ENCODE results near the gene DHH. TPM values are rescaled to one million over a fixed set of nuclear protein-coding genes. Genes with fewer than 3 reads are reported as not detected.
"Not testable (repeated sequence)": the region's sequence is repeated elsewhere in the genome, so short reads cannot be mapped to it uniquely, and the experiment has no call there.

DHH gene
- total RNA-seq, 3 donors from 2014 or later, result 0.26 to 0.54 (median 0.46) TPM

GRCh38 chr12:49070971-49071370 is 23.6 kb downstream of the DHH start:
- DNase-seq (no peak), ATAC-seq (no peak)
- no peak for TF ChIP-seq CTCF (IDR thresholded peaks at IDR 0.05)
- intact Hi-C loops (cut with DNase I, micrococcal nuclease), result no loop called here
- no peaks in the 10 kb centered on the region for H3K9me3 ChIP-seq
- no peaks in the 10 kb centered on the region for H3K36me3 ChIP-seq (ENCODE audit: low read depth)
- no peak overlapping the region for H3K4me3 ChIP-seq
- H3K4me1 ChIP-seq (ENCODE audit: low read depth), result peaks cover 7% of the 10 kb centered on the region

- H3K4me3 ChIP-seq, result peak within 1 kb of the TSS; percentile 39
- H3K36me3 ChIP-seq (ENCODE audit: low read depth), result no peaks in the 10 kb centered on the region
- H3K4me1 ChIP-seq (ENCODE audit: low read depth), result peaks cover 7% of the 10 kb centered on the region
- no peak for TF ChIP-seq CTCF (IDR thresholded peaks at IDR 0.05)
- intact Hi-C loops (cut with DNase I, micrococcal nuclease), result loop anchor here in 1 of 2 donors (10.0 kb wide), 2 partner anchors 45 to 165 kb away; partner anchors contain the start of gene LMBR1L
- DNase-seq (peak; percentile 99), ATAC-seq (peak; percentile 100)
- H3K9me3 ChIP-seq, result no peaks in the 10 kb centered on the region
Measured at GRCh38 chr12:49069507-49070346, 24.9 kb downstream of the DHH start, which contains the start of gene RHEBL1. RHEBL1 (minus strand) TSS chr12:49069979; CDS start chr12:49069785, 194 bp downstream.

GRCh38 chr12:49068879-49069506 is 25.6 kb downstream of the DHH start:
- H3K4me1 ChIP-seq (ENCODE audit: low read depth), result peaks cover 7% of the 10 kb centered on the region

GRCh38 chr12:49066120-49066519 is 28.5 kb downstream of the DHH start:
- ATAC-seq (no peak), DNase-seq (no peak)
- Histone ChIP-seq H3K9me3 (no peaks in the 10 kb centered on the region), H3K4me1 (ENCODE audit: low read depth) (peaks cover 10% of the 10 kb centered on the region), H3K4me3 (no peak overlapping the region), H3K36me3 (ENCODE audit: low read depth) (no peaks in the 10 kb centered on the region)
- intact Hi-C loops (cut with DNase I, micrococcal nuclease), result loop anchor here in 1 of 2 donors (10.0 kb wide), 2 partner anchors 49 to 169 kb away; partner anchors contain the start of gene LMBR1L
- no peak for TF ChIP-seq CTCF (IDR thresholded peaks at IDR 0.05)

More at GRCh38 chr12:49068879-49069506, 25.6 kb downstream of the DHH start:
- no peaks in the 10 kb centered on the region for H3K9me3 ChIP-seq
- no peak for ATAC-seq
- no peak for DNase-seq
- no peaks in the 10 kb centered on the region for H3K36me3 ChIP-seq (ENCODE audit: low read depth)
- no peak overlapping the region for H3K4me3 ChIP-seq
- intact Hi-C loops (cut with DNase I, micrococcal nuclease), result loop anchor here in 1 of 2 donors (10.0 kb wide), 2 partner anchors 46 to 166 kb away; partner anchors contain the start of gene LMBR1L
- TF ChIP-seq CTCF (IDR thresholded peaks at IDR 0.05), result no peak

DNA sequence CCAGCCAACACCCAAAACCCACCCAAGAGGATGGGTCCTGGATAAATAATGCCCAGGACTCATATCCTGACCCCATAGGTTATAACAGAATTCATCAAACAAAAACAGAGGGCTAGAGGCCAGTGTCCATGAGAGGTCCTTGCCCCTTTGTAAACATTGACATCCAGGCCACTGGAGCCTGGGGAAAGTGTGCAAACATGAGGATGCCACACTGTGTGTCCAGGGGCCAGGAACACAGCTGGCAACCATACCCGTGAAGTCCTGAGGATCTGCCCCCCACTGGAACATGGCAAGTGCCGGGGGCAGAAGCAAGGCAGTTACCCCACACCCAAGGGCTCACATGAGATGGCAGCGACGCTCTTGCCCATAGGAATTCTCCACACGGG is 29.8 kb downstream of the DHH start:
- Histone ChIP-seq H3K4me1 (ENCODE audit: low read depth) (peaks cover 4% of the 10 kb centered on the region), H3K36me3 (ENCODE audit: low read depth) (no peaks in the 10 kb centered on the region), H3K9me3 (no peaks in the 10 kb centered on the region), H3K4me3 (no peak overlapping the region)
- DNase-seq (no peak), ATAC-seq (no peak)
- intact Hi-C loops (cut with DNase I, micrococcal nuclease), result loop anchor here in 1 of 2 donors (10.0 kb wide), 2 partner anchors 50 to 170 kb away; partner anchors contain the start of gene LMBR1L
- no peak for TF ChIP-seq CTCF (IDR thresholded peaks at IDR 0.05)

DNA sequence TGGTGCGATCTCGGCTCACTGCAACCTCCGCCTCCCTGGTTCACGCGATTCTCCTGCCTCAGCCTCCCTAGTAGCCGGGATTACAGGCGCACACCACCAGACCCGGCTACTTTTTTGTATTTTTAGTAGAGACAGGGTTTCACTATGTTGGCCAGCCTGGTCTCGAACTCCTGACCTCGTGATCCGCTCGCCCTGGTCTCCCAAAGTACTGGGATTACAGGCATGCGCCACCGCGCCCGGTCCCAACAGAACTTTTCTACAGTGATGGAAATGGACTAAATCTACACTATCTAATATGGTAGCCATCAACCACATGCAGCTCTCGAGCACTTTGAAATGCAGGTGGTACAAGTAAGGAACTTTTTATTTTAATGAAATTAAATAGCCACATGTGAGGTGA is 32.7 kb downstream of the DHH start:
- DNase-seq; H3K9me3 ChIP-seq; ATAC-seq; H3K36me3 ChIP-seq (ENCODE audit: low read depth); H3K4me3 ChIP-seq: not testable (repeated sequence)
- intact Hi-C loops (cut with DNase I, micrococcal nuclease), result loop anchor here in 1 of 2 donors (10.0 kb wide), 2 partner anchors 53 to 173 kb away; partner anchors contain the start of gene LMBR1L
- H3K4me1 ChIP-seq (ENCODE audit: low read depth), result peaks cover 24% of the 10 kb centered on the region

Data from mucosa of descending colon (tissue), 3 donors.